Measurements from ENCODE around the gene SBNO1. TPM values are rescaled to one million over a fixed set of nuclear protein-coding genes. Genes with fewer than 3 reads are reported as not detected.
"Not testable (repeated sequence)": the region's sequence is repeated elsewhere in the genome, so short reads cannot be mapped to it uniquely, and the experiment has no call there.

Gene SBNO1
- total RNA-seq, 2 experiments from 2014 or later: 55.9 to 58.6 TPM

GRCh38 chr12:123390498-123391426 lies 26.1 kb upstream of the SBNO1 start:
- ChIA-PET POLR2A (no interaction called here), CTCF (no interaction called here)

GRCh38 chr12:123389560-123390351 lies 25.1 kb upstream of the SBNO1 start:
- CTCF ChIA-PET: no interaction called here
- POLR2A ChIA-PET: no interaction called here

DNA sequence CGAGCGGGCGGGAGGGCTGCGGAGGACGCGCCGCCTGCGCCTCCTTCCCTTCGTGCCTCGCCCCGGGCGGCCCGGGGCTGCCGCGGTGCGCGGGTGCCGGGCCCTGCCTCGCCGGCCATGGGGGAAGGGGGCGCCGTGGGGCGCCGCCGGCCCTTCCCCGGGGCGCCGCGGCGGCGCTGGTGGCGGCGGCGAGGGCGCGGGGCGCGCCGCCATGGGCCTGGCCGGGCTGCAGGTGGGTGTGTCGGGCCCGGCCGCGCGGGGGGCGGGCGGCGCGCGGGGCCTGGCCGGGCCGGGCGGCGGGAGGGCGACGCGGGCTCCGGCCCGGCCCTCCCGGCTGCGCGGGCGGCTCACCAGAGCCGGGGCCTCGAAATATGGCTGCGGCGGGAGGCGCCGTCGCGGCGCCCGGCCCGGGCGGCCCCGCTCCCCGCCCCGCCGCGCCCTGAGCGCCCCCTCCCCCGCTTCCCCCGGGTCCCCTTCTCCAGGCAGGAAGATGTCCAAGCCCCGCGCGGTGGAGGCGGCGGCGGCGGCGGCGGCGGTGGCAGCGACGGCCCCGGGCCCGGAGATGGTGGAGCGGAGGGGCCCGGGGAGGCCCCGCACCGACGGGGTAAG lies 24.4 kb upstream of the SBNO1 start:
- POLR2A ChIA-PET: interaction anchor here (1.3 kb wide), 1 partner anchor 24 kb away, joined by 6 read pairs; no protein-coding TSS in a partner anchor
- CTCF ChIA-PET: no interaction called here

- ChIA-PET POLR2A (interaction anchor here (0.8 to 1.3 kb wide), 2 partner anchors 23 to 554 kb away, joined by 3 to 6 read pairs; no protein-coding TSS in a partner anchor), CTCF (interaction anchor here (0.8 to 0.9 kb wide), 3 partner anchors 25 to 72 kb away, joined by 3 to 4 read pairs (median 4); no protein-coding TSS in a partner anchor)
Measured at GRCh38 chr12:123388177-123388950, 23.7 kb upstream of the SBNO1 start.

- POLR2A ChIA-PET: interaction anchor here (0.8 to 1.3 kb wide), 2 partner anchors 22 to 554 kb away, joined by 3 to 6 read pairs; no protein-coding TSS in a partner anchor
Measured at GRCh38 chr12:123387508-123388176, 23.0 kb upstream of the SBNO1 start.

GRCh38 chr12:123385536-123385935 lies 20.9 kb upstream of the SBNO1 start:
- POLR2A ChIA-PET: interaction anchor here (0.6 kb wide), 3 partner anchors 58 to 242 kb away, joined by 3 to 5 read pairs (median 3); no protein-coding TSS in a partner anchor
- CTCF ChIA-PET: interaction anchor here (0.9 to 3.3 kb wide), 2 partner anchors 20 to 53 kb away, joined by 3 to 22 read pairs; partner anchors contain the start of gene SBNO1

More at GRCh38 chr12:123387508-123388176, 23.0 kb upstream of the SBNO1 start:
- CTCF ChIA-PET: interaction anchor here (0.8 to 1.0 kb wide), 4 partner anchors 9 to 73 kb away, joined by 3 to 4 read pairs (median 4); no protein-coding TSS in a partner anchor

DNA sequence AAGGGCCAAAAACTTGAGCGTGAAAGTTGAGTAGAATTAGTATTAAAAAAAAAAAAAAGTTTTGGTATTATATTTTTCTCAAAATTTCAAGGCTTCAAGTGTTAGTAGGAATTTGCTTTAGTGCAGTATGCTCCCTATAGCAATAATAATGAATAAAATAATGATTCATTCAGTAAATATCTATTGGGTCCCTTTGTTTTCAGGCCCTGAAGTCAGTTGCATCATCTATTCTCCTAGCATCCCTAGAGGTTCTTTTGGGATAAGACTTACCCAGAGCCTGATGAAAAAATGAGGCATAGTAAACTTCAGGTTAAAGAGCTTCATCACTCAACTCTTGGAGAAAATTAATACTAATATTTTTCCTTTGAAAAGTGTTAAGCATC lies 20.3 kb upstream of the SBNO1 start:
- ChIA-PET POLR2A (interaction anchor here (0.6 to 0.9 kb wide), 2 partner anchors 18 to 216 kb away, joined by 3 read pairs; no protein-coding TSS in a partner anchor), CTCF (interaction anchor here (0.9 to 3.3 kb wide), 3 partner anchors 20 to 197 kb away, joined by 3 to 22 read pairs (median 4); partner anchors contain the start of gene SBNO1)

DNA sequence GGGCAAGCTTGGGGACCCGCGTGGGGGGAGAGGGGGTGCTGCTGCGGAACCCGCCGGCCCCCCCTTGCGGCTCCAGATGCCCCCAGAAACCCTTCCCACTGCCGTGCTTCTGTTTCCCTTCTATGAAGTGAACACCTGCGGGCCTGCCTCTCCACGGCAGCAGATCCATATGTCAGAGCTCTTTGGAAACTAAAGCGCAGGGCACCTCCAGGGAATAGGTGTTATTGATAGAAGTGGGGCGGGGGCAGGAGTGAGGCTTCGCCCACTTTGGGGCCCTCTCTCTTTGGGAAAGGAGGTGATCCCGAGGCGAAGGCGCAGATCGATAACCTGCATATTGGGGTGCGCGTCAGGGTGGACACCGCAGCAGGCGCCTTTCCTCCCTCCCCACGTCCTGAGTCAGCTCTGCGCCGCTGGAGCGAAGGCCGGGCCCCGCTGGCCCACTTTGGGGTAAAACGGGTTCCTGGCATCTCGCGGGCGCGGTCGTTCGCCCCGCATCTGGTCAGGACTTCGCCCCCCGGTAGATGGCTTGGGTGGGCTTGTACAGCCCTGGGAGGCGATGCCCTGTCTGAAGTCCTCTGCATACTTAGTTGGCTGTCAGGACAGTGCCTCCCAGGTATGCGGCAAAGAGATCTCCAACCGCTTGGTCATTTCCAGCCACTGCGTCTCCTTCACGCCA lies 19.8 kb upstream of the SBNO1 start:
- ChIA-PET CTCF (interaction anchor here (0.6 to 3.3 kb wide), 4 partner anchors 19 to 216 kb away, joined by 3 to 22 read pairs (median 4); partner anchors contain the start of genes SBNO1 and TMED2), POLR2A (interaction anchor here (0.6 to 1.6 kb wide), 6 partner anchors 18 to 392 kb away, joined by 3 to 16 read pairs (median 3); partner anchors contain the start of gene SBNO1)

DNA sequence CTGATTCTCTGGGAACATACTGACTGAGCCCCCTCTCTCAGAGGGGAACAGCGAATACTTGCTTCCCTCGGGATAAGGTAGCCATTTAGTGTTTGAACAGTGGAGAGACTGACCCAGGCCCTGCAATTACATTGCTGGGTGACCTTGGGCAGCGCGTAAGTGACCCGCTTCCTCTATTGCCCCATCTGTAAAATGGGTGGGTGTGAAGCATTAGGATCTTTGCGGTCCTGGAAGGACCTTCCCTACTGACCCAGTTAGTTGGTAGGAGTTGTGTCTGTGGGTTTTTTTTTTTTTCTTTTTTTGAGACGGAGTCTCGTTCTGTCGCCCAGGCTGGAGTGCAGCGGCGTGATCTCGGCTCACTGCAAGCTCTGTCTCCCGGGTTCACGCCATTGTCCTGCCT lies 18.0 kb upstream of the SBNO1 start:
- POLR2A ChIA-PET: interaction anchor here (0.6 to 1.6 kb wide), 2 partner anchors 18 to 80 kb away, joined by 5 to 16 read pairs; partner anchors contain the start of gene SBNO1
- CTCF ChIA-PET: interaction anchor here (0.9 to 3.3 kb wide), 3 partner anchors 9 to 18 kb away, joined by 3 to 22 read pairs (median 4); partner anchors contain the start of gene SBNO1

DNA sequence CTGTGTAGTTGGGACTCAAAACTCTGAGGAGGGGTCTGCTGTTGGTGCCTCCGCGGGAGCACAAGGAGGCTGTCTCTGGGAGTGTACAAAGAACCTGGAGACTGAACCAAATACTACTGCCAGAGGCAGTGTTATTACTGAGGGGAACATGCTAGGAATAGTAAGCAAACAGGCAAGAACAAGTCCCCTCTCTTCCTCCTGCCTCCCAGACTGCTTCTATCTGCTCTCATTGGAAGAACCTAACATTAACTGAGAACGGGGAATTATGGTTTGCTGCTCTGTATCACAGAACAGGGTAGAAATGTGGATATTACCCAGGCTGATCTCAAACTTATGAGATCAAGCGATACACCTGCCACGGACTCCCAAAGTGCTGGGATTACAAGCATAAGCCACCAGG lies 14.7 kb upstream of the SBNO1 start:
- ChIA-PET POLR2A (no interaction called here), CTCF (interaction anchor here (0.6 to 1.3 kb wide), 2 partner anchors 13 to 27 kb away, joined by 3 to 5 read pairs; no protein-coding TSS in a partner anchor)

GRCh38 chr12:123372415-123372814 lies 7.8 kb upstream of the SBNO1 start:
- CTCF ChIA-PET, POLR2A ChIA-PET: not testable (repeated sequence)

DNA sequence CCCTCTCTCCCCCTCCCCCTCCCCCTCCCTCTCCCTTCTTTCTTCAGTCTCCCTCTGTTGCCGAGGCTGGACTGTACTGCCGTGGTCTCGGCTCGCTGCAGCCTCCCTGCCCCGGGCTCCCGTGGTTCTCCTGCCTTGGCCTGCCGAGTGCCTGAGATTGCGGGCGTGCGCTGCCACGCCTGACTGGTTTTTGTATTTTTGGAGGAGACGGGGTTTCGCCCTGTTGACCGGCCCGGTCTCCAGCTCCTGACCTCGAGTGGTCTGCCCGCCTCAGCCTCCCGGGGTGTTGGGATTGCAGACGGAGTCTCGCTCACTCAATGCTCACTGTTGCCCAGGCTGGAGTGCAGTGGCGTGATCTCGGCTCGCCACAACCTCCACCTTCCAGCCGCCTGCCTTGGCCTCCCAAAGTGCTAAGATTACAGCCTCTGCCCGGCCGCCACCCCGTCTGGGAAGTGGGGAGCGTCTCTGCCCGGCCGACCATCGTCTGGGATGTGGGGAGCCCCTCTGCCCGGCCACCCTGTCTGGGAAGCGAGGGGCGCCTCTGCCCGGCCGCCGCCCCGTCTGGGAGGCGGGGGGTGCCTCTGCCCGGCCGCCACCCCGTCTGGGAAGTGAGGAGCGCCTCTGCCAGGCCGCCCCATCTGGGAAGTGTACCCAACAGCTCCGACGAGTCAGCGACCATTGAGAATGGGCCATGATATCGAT lies 7.2 kb upstream of the SBNO1 start:
- POLR2A ChIA-PET, CTCF ChIA-PET: not testable (repeated sequence)

- ChIA-PET POLR2A (no interaction called here), CTCF (no interaction called here)
Measured at GRCh38 chr12:123369229-123369628, 4.6 kb upstream of the SBNO1 start.

DNA sequence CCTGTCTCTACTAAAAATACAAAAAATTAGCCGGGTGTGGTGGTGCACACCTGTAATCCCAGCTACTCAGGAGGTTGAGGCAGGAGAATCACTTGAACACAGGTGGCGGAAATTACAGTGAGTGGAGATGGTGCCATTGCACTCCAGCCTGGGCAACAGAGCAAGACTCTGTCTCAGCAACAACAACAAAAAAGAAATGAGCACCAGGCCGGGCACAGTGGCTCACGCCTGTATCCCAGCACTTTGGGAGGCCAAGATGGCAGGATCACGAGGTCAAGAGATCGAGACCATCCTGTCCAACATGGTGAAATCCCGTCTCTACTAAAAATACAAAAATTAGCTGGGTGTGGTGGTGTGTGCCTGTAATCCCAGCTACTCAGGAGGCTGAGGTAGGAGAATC lies 3.8 kb upstream of the SBNO1 start:
- POLR2A ChIA-PET: not testable (repeated sequence)
- CTCF ChIA-PET: interaction anchor here (0.7 kb wide), 2 partner anchors 69 to 215 kb away, joined by 3 read pairs; no protein-coding TSS in a partner anchor

- CTCF ChIA-PET: interaction anchor here (0.5 to 0.7 kb wide), 2 partner anchors 235 to 1788 kb away, joined by 3 read pairs; partner anchors contain the start of gene DDX55
- POLR2A ChIA-PET: interaction anchor here (0.6 kb wide), 1 partner anchor 81 kb away, joined by 15 read pairs; no protein-coding TSS in a partner anchor
Measured at GRCh38 chr12:123367511-123367910, 2.9 kb upstream of the SBNO1 start.
